HG02885 (cell line): Measurements from ENCODE around the gene RNF187.

Experiments used
- ATAC-seq: cut with Tn5 transposase; IDR thresholded peaks from one replicate; pipeline ENCODE4 v1.9.1; 2021; ENCODE audit warnings: mild to moderate bottlenecking; ENCODE audit not compliant: unreplicated experiment, poor library complexity

Gene RNF187

GRCh38 chr1:228483789-228484188, 3.4 kb upstream of the RNF187 start:
- no peak for ATAC-seq

- ATAC-seq, result peak; percentile 65
Measured at GRCh38 chr1:228486596-228487335, 416 bp upstream of the RNF187 start.

GRCh38 chr1:228488125-228488817, 1.1 kb downstream of the RNF187 start:
- peak; percentile 3 for ATAC-seq

GRCh38 chr1:228488818-228489674, 1.9 kb downstream of the RNF187 start:
- no peak for ATAC-seq

- no peak for ATAC-seq
Measured at GRCh38 chr1:228490120-228491078, 3.2 kb downstream of the RNF187 start.

GRCh38 chr1:228493141-228494043, 6.2 kb downstream of the RNF187 start:
- ATAC-seq, result no peak

- no peak for ATAC-seq
Measured at GRCh38 chr1:228494044-228494353, 6.8 kb downstream of the RNF187 start.

- ATAC-seq, result no peak
Measured at GRCh38 chr1:228494391-228494790, 7.2 kb downstream of the RNF187 start.

- no peak for ATAC-seq
Measured at GRCh38 chr1:228494970-228495853, 8.0 kb downstream of the RNF187 start.

- no peak for ATAC-seq
Measured at GRCh38 chr1:228496084-228496483, 8.9 kb downstream of the RNF187 start.

GRCh38 chr1:228496494-228496893, 9.3 kb downstream of the RNF187 start:
- no peak for ATAC-seq

- ATAC-seq, result no peak
Measured at GRCh38 chr1:228497206-228497605, 10.0 kb downstream of the RNF187 start.

GRCh38 chr1:228497817-228498216, 10.6 kb downstream of the RNF187 start:
- no peak for ATAC-seq

- peak; percentile 46 for ATAC-seq
Measured at GRCh38 chr1:228500143-228500734, 13.1 kb downstream of the RNF187 start.

GRCh38 chr1:228500901-228501871, 14.0 kb downstream of the RNF187 start:
- ATAC-seq, result peak; percentile 94

- no peak for ATAC-seq
Measured at GRCh38 chr1:228502522-228502921, 15.3 kb downstream of the RNF187 start.
